ENCODE measurements around the gene COX7A2.

The COX7A2 gene

GRCh38 chr6:75196081-75196687, 47.4 kb downstream of the COX7A2 start:
- ATAC-seq = no peak

GRCh38 chr6:75188221-75188925, 55.2 kb downstream of the COX7A2 start:
- ATAC-seq = no peak
